T-cell (primary cell): ENCODE measurements around the gene OXER1. TPM values are rescaled to one million over a fixed set of nuclear protein-coding genes. Genes with fewer than 3 reads are reported as not detected.

ENCODE experiments used
- ATAC-seq, 4 experiments: fragments of 200-7000 bp in 3 of 4; fragments of 150-1000 bp in 1 of 4; cut with Tn5 transposase; replicated peaks in 1 of 4; 1 replicate in 3 of 4; 2 replicates in 1 of 4; pipeline ENCODE4 v1.10.0; 2021; ENCODE audit warnings: moderate library complexity in 3 of 4, mild to moderate bottlenecking in 2 of 4, moderate number of reproducible peaks in 1 of 4
- CTCF ChIA-PET, 2 donors: fragments of 300-600 bp; sonication (Branson Sonifier 250); formaldehyde crosslinking; loops; one replicate each; lab custom pipeline; 2022; ENCODE audit warnings: antibody characterized with exemption in 2 of 2; lab: Charles Lee
- POLR2A ChIA-PET, 2 donors: fragments of 300-600 bp; sonication (Branson Sonifier 250); formaldehyde crosslinking; loops; one replicate each; lab custom pipeline; 2022; ENCODE audit warnings: antibody characterized with exemption in 2 of 2; lab: Charles Lee
- DNase-seq, 35 experiments: peaks; one replicate each; pipeline versions ENCODE4 v3.0.0 to v3.0.0-alpha.2; 2013 to 2023
- H3K27ac ChIP-seq: one replicate; pipeline ENCODE4 v1.5.1; 2013; ENCODE audit warnings: low read length
- H3K27me3 ChIP-seq, 2 experiments: replicated peaks in 1 of 2; 1 replicate in 1 of 2; 2 replicates in 1 of 2; pipeline versions ENCODE4 v1.6.1 to v1.7.0; 2013; ENCODE audit warnings: low read length in 1 of 2, mixed read lengths in 1 of 2; ENCODE audit not compliant: control insufficient read depth in 2 of 2, insufficient read depth in 2 of 2; ENCODE audit errors: extremely low read depth in 1 of 2
- H3K36me3 ChIP-seq, 2 donors: 1 replicate in 1 of 2; 2 replicates in 1 of 2; pipeline versions ENCODE4 v1.6.1 to v1.7.0; 2013; ENCODE audit warnings: low read length in 1 of 2; ENCODE audit not compliant: control insufficient read depth in 2 of 2, insufficient read depth in 1 of 2; ENCODE audit errors: extremely low read depth in 1 of 2
- H3K4me1 ChIP-seq, 2 experiments: 1 replicate in 1 of 2; 2 replicates in 1 of 2; pipeline versions ENCODE4 v1.6.1 to v1.7.0; 2013; ENCODE audit warnings: low read length in 2 of 2, mixed read lengths in 1 of 2; ENCODE audit not compliant: insufficient read depth in 2 of 2, control insufficient read depth in 1 of 2; ENCODE audit errors: extremely low read depth in 1 of 2
- H3K4me3 ChIP-seq, 2 donors: 1 replicate in 1 of 2; 2 replicates in 1 of 2; pipeline versions ENCODE4 v1.5.1 to v1.7.0; 2013; ENCODE audit warnings: mild to moderate bottlenecking in 2 of 2, low read length in 1 of 2, moderate library complexity in 1 of 2; ENCODE audit not compliant: control insufficient read depth in 1 of 2; ENCODE audit errors: extremely low read depth in 1 of 2
- H3K9me3 ChIP-seq: 2 replicates; pipeline ENCODE4 v1.7.0; 2013
- H3K27ac Mint-ChIP-seq, 2 donors: one replicate each; pipeline ENCODE4 v1.8.0; 2020 to 2021; ENCODE audit warnings: mild to moderate bottlenecking in 2 of 2, mixed read lengths in 2 of 2
- H3K27me3 Mint-ChIP-seq, 2 donors: one replicate each; pipeline ENCODE4 v1.8.0; 2021 to 2022; ENCODE audit warnings: mixed read lengths in 2 of 2
- H3K36me3 Mint-ChIP-seq: one replicate; pipeline ENCODE4 v1.8.0; 2021; ENCODE audit warnings: mixed read lengths
- H3K4me1 Mint-ChIP-seq, 3 donors: one replicate each; pipeline ENCODE4 v1.8.0; 2020 to 2022; ENCODE audit warnings: mixed read lengths in 3 of 3, mild to moderate bottlenecking in 1 of 3
- H3K4me3 Mint-ChIP-seq, 3 donors: one replicate each; pipeline ENCODE4 v1.8.0; 2020 to 2022; ENCODE audit warnings: mild to moderate bottlenecking in 3 of 3, mixed read lengths in 3 of 3, moderate library complexity in 3 of 3
- H3K9me3 Mint-ChIP-seq, 3 donors: one replicate each; pipeline ENCODE4 v1.8.0; 2020 to 2022; ENCODE audit warnings: mixed read lengths in 3 of 3
- WGBS: methylation state at CpG from one replicate; pipeline ENCODE4 v1.1.5; 2013; ENCODE audit warnings: missing lambda C conversion rate; ENCODE audit not compliant: insufficient coverage; 5-methylcytosine and 5-hydroxymethylcytosine counted together
- total RNA-seq, 35 experiments: library from RNA in 6 of 35; stranded (reverse) in 6 of 35; fragments of 120-200 nt in 1 of 35; gene quantifications; one replicate each; pipeline versions ENCODE4 v1.2.1 to v1.2.4 and lab custom pipeline; 2013 to 2026

OXER1 gene
- total RNA-seq, 5 donors from 2014 or later (not counting 1 experiment from before 2014, with no cell fraction given): 0.13 to 0.22 (median 0.20) TPM; not detected in 2

DNA sequence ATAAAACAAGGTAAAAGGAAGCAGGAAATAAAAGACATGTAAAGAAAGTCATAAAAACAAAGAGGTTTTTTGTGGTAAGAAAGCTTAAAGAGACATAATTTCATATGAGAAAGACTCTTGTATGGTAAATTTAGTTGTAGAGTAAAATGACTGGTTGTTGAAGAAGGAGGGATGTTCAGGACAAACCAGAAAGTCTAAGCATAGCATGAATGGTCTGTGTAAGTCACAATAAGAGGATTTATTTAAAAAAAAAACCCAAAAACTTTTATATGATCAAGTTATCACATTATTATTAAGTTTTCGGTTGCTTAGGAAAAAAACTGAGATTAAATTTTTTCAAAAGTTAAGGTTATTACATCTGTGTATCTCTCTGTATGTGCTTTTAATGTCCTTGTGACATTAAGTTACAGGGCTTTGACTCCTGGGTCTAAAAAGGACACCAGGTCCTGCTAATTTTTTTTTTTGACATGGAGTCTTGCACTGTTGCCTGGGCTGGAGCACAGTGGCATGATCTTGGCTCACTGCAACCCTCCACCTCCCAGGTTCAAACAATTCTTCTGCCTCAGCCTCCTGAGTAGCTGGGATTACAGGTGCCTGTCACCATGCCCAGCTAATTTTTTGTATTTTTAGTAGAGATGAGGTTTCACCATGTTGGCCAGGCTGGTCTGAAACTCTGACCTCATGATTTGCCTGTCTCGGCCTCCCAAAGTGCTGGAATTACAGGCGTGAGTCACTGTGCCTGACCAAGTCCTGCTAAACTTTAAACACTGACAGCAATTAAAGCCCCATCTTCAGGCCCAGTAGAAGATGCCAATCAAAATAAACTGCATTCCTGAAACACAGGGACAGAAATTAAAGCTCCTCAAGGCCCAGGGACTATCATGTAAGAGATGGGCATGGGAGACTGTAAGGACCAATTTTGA lies 14.2 kb upstream of the OXER1 start:
- Mint-ChIP-seq H3K4me3 (peak overlapping the region in 1 of 3 donors; percentile 32), H3K4me1 (peaks cover 18 to 35% (median 25%) of the 10 kb centered on the region in 3 donors), H3K27ac (peak overlapping the region in 1 of 2 donors; percentile 70), H3K27me3 (no peaks in the 10 kb centered on the region), H3K36me3 (no peaks in the 10 kb centered on the region), H3K9me3 (peaks cover 0 to 4% (median 2%) of the 10 kb centered on the region in 3 donors)
- DNase-seq (no peak), ATAC-seq (no peak)
- H3K27ac ChIP-seq: no peak overlapping the region
- CTCF ChIA-PET: no interaction called here
- peaks cover 0 to 1% of the 10 kb centered on the region in 2 donors for H3K36me3 ChIP-seq
- H3K4me3 ChIP-seq: no peak overlapping the region
- POLR2A ChIA-PET: interaction anchor here in 1 of 2 donors (0.6 kb wide), 1 partner anchor 1362 kb away, joined by 3 read pairs; no protein-coding TSS in a partner anchor
- WGBS: no CpG with 5 or more reads among the region's 3 CpGs
- no peaks in the 10 kb centered on the region for H3K27me3 ChIP-seq
- H3K9me3 ChIP-seq: no peaks in the 10 kb centered on the region
- H3K4me1 ChIP-seq: peaks cover 13 to 18% of the 10 kb centered on the region in 2 experiments

- Histone ChIP-seq H3K27ac (no peak overlapping the region), H3K27me3 (no peaks in the 10 kb centered on the region), H3K9me3 (no peaks in the 10 kb centered on the region), H3K36me3 (no peaks in the 10 kb centered on the region), H3K4me1 (peaks cover 13 to 18% of the 10 kb centered on the region in 2 experiments), H3K4me3 (no peak overlapping the region)
- H3K9me3 Mint-ChIP-seq: peaks cover 0 to 4% (median 2%) of the 10 kb centered on the region in 3 donors
- ATAC-seq: peak in 1 of 4 experiments; percentile 51
- peak overlapping the region; percentile 55 to 81 for H3K27ac Mint-ChIP-seq
- ChIA-PET CTCF (interaction anchor here (0.7 kb wide), 3 partner anchors 84 to 1031 kb away, joined by 5 to 12 read pairs (median 7); no protein-coding TSS in a partner anchor), POLR2A (interaction anchor here (0.6 to 0.8 kb wide), 5 partner anchors 17 to 589 kb away, joined by 3 to 11 read pairs (median 6); no protein-coding TSS in a partner anchor)
- DNase-seq: no peak
- peak overlapping the region in 1 of 3 donors; percentile 47 for H3K4me3 Mint-ChIP-seq
- H3K4me1 Mint-ChIP-seq: peaks cover 18 to 35% (median 25%) of the 10 kb centered on the region in 3 donors
- no CpG with 5 or more reads among the region's 3 CpGs for WGBS
- no peaks in the 10 kb centered on the region for H3K27me3 Mint-ChIP-seq
- H3K36me3 Mint-ChIP-seq: no peaks in the 10 kb centered on the region
These were observed 11.9 kb upstream of the OXER1 start for GRCh38 chr2:42775810-42776209.

- H3K36me3 Mint-ChIP-seq: no peaks in the 10 kb centered on the region
- no peak for DNase-seq
- Histone ChIP-seq H3K36me3 (no peaks in the 10 kb centered on the region), H3K4me1 (peaks cover 13 to 18% of the 10 kb centered on the region in 2 experiments), H3K27me3 (no peaks in the 10 kb centered on the region), H3K9me3 (no peaks in the 10 kb centered on the region), H3K27ac (no peak overlapping the region), H3K4me3 (no peak overlapping the region)
- peak overlapping the region in 1 of 3 donors; percentile 47 for H3K4me3 Mint-ChIP-seq
- WGBS: no CpG with 5 or more reads among the region's 2 CpGs
- peak overlapping the region; percentile 55 to 81 for H3K27ac Mint-ChIP-seq
- POLR2A ChIA-PET: interaction anchor here (0.6 to 0.8 kb wide), 5 partner anchors 16 to 588 kb away, joined by 3 to 11 read pairs (median 6); no protein-coding TSS in a partner anchor
- H3K4me1 Mint-ChIP-seq: peaks cover 18 to 35% (median 25%) of the 10 kb centered on the region in 3 donors
- CTCF ChIA-PET: interaction anchor here in 1 of 2 donors (0.7 kb wide), 1 partner anchor 878 kb away, joined by 12 read pairs; no protein-coding TSS in a partner anchor
- peaks cover 0 to 4% (median 2%) of the 10 kb centered on the region in 3 donors for H3K9me3 Mint-ChIP-seq
- no peaks in the 10 kb centered on the region for H3K27me3 Mint-ChIP-seq
- no peak for ATAC-seq
These were observed 11.3 kb upstream of the OXER1 start for GRCh38 chr2:42775186-42775585.

DNA sequence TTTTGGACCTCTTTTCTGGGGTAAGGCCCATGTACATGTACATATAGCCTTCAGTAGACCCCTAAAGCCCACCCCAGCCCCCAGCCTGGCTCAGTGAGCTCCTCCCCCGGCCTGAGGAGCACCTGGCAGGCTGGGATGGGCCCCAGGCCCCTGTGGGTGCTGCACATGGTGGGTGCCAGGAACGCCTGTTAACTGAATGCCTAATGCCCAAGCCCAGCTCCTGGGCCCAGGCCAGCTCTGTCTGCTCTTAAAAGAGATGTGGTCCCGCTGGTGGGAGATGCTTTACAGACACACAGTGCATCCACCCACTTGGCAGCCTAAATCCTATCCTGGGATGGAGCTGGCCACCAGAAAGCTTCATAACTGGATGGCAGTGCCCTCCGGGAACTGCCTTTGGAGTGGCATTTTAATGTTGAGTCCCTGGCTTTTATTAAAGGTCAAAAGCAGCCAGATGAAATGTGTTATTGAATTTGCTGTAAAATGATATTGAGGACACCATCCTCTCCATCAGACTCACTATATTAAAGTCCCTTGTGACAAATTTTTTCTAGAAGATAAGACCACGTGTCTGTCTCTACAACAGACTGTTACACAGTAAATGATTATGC lies 7.7 kb upstream of the OXER1 start:
- Histone ChIP-seq H3K9me3 (no peaks in the 10 kb centered on the region), H3K36me3 (no peaks in the 10 kb centered on the region), H3K27ac (no peak overlapping the region), H3K4me1 (peaks cover 8 to 11% of the 10 kb centered on the region in 2 experiments), H3K4me3 (no peak overlapping the region), H3K27me3 (no peaks in the 10 kb centered on the region)
- peaks cover 14 to 21% (median 20%) of the 10 kb centered on the region in 3 donors for H3K4me1 Mint-ChIP-seq
- H3K4me3 Mint-ChIP-seq: no peak overlapping the region
- no peaks in the 10 kb centered on the region for H3K27me3 Mint-ChIP-seq
- no peak for DNase-seq
- ATAC-seq: no peak
- CTCF ChIA-PET: no interaction called here
- no peaks in the 10 kb centered on the region for H3K36me3 Mint-ChIP-seq
- H3K9me3 Mint-ChIP-seq: no peaks in the 10 kb centered on the region
- H3K27ac Mint-ChIP-seq: no peak overlapping the region
- 71% methylated on average over 3 of the region's 5 CpGs for WGBS
- POLR2A ChIA-PET: no interaction called here

DNA sequence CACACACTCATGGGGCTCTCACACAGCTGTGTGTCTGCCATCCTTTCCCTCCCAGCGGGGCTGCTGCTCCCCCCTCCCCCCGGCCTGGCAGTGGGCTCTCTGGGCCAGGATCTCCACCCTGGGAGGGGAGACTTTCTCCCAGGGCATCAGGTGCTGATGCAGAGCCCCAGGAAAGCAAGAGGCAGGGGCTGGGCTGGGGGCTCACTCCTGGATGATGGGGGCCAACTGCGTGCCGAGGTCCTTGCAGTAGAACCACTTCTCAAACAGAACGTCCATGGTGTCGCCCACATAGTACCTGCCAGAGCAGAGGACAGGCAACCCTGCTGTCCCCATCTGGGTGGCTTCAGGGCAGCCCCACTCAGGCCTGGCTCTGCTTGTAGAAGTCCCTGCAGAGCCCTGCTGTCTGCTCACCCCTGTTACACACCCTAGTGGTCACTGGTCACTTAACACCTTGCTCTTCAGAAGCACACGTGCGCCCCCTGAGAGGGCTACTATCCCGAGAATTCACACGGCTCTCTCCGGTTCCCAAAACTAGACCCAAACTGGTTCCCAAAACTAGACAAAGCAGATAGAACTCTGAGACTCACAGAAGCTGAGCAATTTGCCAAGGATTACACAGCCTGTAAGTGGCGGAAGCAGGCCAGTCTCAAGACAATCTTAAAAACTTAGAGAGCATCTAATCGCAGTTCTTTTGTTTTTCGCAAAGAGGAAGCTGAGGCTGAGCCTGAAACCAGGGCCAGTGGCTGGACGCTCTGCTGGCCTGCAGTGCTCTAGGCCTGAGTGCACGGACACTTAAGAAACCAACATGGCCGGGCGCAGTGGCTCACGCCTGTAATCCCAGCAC lies 6.6 kb upstream of the OXER1 start:
- H3K27ac Mint-ChIP-seq: no peak overlapping the region
- H3K36me3 Mint-ChIP-seq: no peaks in the 10 kb centered on the region
- H3K4me3 ChIP-seq: no peak overlapping the region
- H3K27ac ChIP-seq: no peak overlapping the region
- H3K4me3 Mint-ChIP-seq: no peak overlapping the region
- no peaks in the 10 kb centered on the region for H3K27me3 Mint-ChIP-seq
- DNase-seq (peak in 1 of 35 experiments; percentile 24), ATAC-seq (peak in 1 of 4 experiments; percentile 36)
- POLR2A ChIA-PET: no interaction called here
- WGBS: 95% methylated on average over 14 of the region's 19 CpGs
- no peaks in the 10 kb centered on the region for H3K9me3 ChIP-seq
- H3K27me3 ChIP-seq: no peaks in the 10 kb centered on the region
- no peaks in the 10 kb centered on the region for H3K36me3 ChIP-seq
- H3K4me1 ChIP-seq: peaks cover 0 to 4% of the 10 kb centered on the region in 2 experiments
- CTCF ChIA-PET: interaction anchor here in 1 of 2 donors (0.6 kb wide), 1 partner anchor 12 kb away, joined by 3 read pairs; no protein-coding TSS in a partner anchor
- no peaks in the 10 kb centered on the region for H3K9me3 Mint-ChIP-seq
- H3K4me1 Mint-ChIP-seq: peaks cover 6 to 14% (median 9%) of the 10 kb centered on the region in 3 donors
